ENCODE measurements around the gene APPL2. TPM values are rescaled to one million over a fixed set of nuclear protein-coding genes. Genes with fewer than 3 reads are reported as not detected.

APPL2 gene
- total RNA-seq, 6 experiments from 2014 or later: 10.2 to 23.2 (median 16.5) TPM

DNA sequence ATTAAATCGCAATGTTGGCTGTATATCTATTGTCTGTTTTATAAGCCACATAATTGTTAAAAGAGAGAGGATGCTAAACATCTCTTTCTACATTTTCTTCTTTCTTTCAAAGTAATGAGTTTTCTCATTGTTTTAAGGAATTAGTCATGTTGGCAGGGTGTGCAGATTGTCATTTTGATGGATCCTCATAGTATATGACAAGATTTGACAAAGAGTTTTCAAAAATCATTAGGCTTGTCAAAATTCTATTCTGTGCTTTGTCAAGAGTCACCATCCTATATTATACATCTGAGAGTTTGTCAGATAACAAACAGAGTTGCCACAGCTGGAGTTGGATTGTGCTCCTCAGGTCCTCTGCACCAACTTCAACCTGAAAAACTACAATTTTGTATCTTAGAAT is 35.4 kb upstream of the APPL2 start:
- 76% methylated on average over 1 of the region's 1 CpG for WGBS (ENCODE audit: insufficient coverage, low coverage, low lambda C conversion rate, missing lambda C conversion rate)
- TF ChIP-seq POLR2A (IDR thresholded peaks at IDR 0.05): no peak
- TF ChIP-seq CTCF (IDR thresholded peaks at IDR 0.05): no peak
- no peaks in the 10 kb centered on the region for H3K9me3 ChIP-seq
- no peaks in the 10 kb centered on the region for H3K4me1 ChIP-seq
- no peak overlapping the region for H3K27ac ChIP-seq
- intact Hi-C loops (cut with DNase I): loop anchor here in 1 of 2 donors (10.0 kb wide), 1 partner anchor 113 kb away; no protein-coding TSS in a partner anchor
- ATAC-seq (no peak), DNase-seq (no peak)
- no peaks in the 10 kb centered on the region for H3K27me3 ChIP-seq
- H3K4me3 ChIP-seq: no peak overlapping the region
- H3K36me3 ChIP-seq: no peaks in the 10 kb centered on the region

DNA sequence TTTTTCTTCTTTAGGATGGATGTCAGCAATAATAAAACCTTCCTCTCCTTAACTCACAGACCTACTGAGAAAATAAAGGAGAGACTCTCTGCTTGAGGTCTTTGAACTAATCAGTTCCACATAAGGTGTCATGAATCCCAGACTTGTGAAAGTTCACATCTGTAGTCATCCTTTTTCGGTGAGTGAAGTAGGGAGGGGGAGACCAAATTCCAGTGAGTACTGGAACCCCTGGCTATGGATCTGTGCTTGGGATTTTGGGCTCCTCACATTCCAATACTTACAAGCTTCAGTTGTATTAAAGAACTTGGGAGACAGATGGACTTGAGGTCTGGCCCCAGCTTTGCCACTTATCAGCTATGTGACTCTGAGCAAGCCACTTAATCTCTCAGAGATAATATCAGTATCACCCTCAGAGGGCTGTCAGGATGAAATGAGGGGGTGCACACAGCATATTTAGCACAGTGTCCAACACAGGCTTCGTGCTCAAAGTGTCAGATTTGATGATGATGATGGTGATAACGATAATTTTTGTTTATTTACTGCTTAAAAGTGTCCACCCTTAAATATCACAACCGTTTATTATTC is 34.8 kb upstream of the APPL2 start:
- H3K9me3 ChIP-seq: no peaks in the 10 kb centered on the region

DNA sequence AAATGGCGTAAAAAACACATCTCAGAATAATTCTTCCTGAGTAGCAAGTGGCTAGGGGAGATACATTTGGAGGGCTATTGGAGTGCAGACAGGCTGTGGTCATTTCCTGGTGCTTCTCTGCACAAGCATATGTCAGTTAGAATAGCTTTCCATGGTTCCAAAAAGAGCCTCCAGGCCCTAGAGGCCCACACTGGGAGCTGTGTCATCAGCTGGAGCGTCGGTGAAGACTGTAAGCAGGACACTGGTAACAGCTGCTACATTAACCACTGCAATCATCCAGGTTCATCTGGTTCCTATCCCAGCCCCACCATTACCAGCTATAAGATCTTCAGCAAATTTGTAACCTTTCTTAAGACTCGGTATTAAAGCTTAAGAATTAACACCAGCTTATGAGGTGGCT is 31.7 kb upstream of the APPL2 start:
- TF ChIP-seq CTCF (IDR thresholded peaks at IDR 0.05) (no peak), POLR2A (IDR thresholded peaks at IDR 0.05) (no peak)
- intact Hi-C loops (cut with DNase I): no loop called here
- ATAC-seq (no peak), DNase-seq (no peak)
- H3K27me3 ChIP-seq: no peaks in the 10 kb centered on the region
- no peaks in the 10 kb centered on the region for H3K36me3 ChIP-seq
- no peaks in the 10 kb centered on the region for H3K9me3 ChIP-seq
- H3K27ac ChIP-seq: no peak overlapping the region
- WGBS (ENCODE audit: insufficient coverage, low coverage, low lambda C conversion rate, missing lambda C conversion rate): 83% methylated on average over 4 of the region's 4 CpGs
- no peak overlapping the region for H3K4me3 ChIP-seq
- H3K4me1 ChIP-seq: no peaks in the 10 kb centered on the region

More for the DNA sequence above, 34.8 kb upstream of the APPL2 start:
- WGBS (ENCODE audit: insufficient coverage, low coverage, low lambda C conversion rate, missing lambda C conversion rate): 76% methylated on average over 4 of the region's 4 CpGs
- intact Hi-C loops (cut with DNase I): loop anchor here in 1 of 2 donors (10.0 kb wide), 1 partner anchor 114 kb away; no protein-coding TSS in a partner anchor
- no peak for DNase-seq
- Histone ChIP-seq H3K27ac (no peak overlapping the region), H3K36me3 (no peaks in the 10 kb centered on the region), H3K4me1 (no peaks in the 10 kb centered on the region), H3K27me3 (no peaks in the 10 kb centered on the region), H3K4me3 (no peak overlapping the region)
- TF ChIP-seq POLR2A (IDR thresholded peaks at IDR 0.05) (no peak), CTCF (IDR thresholded peaks at IDR 0.05) (no peak)
- ATAC-seq: no peak

GRCh38 chr12:105264771-105265170 is 28.8 kb upstream of the APPL2 start:
- Histone ChIP-seq H3K4me3 (no peak overlapping the region), H3K27me3 (no peaks in the 10 kb centered on the region), H3K9me3 (no peaks in the 10 kb centered on the region), H3K27ac (no peak overlapping the region), H3K36me3 (no peaks in the 10 kb centered on the region), H3K4me1 (no peaks in the 10 kb centered on the region)
- ATAC-seq: no peak
- no peak for DNase-seq
- intact Hi-C loops (cut with DNase I): no loop called here
- WGBS (ENCODE audit: insufficient coverage, low coverage, low lambda C conversion rate, missing lambda C conversion rate): 87% methylated on average over 4 of the region's 4 CpGs
- no peak for TF ChIP-seq CTCF (IDR thresholded peaks at IDR 0.05)
- no peak for TF ChIP-seq POLR2A (IDR thresholded peaks at IDR 0.05)

Data from right lobe of liver (tissue), 6 donors.